NB4 (cell line): ENCODE measurements around the gene GRIK4.
"Not testable (repeated sequence)": the region's sequence is repeated elsewhere in the genome, so short reads cannot be mapped to it uniquely, and the experiment has no call there.

Experiments
- DNase-seq: peaks from one replicate; pipeline ENCODE4 v3.0.0; 2010; ENCODE audit warnings: low read depth
- H3K4me3 ChIP-seq: one replicate; pipeline ENCODE4 v1.5.1; 2011; ENCODE audit warnings: mild to moderate bottlenecking, low read depth, low read length, moderate library complexity
- CTCF ChIP-seq: IDR thresholded peaks from one replicate; pipeline ENCODE4 v1.5.1; 2012; ENCODE audit warnings: low read depth, low read length
- MAX ChIP-seq: IDR thresholded peaks from 2 replicates; pipeline ENCODE4 v1.6.1; 2011; ENCODE audit warnings: low read depth, low read length
- MYC ChIP-seq: IDR thresholded peaks from 2 replicates; pipeline ENCODE4 v1.6.1; 2011; ENCODE audit warnings: low read depth, low read length
- POLR2A ChIP-seq: IDR thresholded peaks from 2 replicates; pipeline ENCODE4 v1.6.1; 2011; ENCODE audit warnings: mild to moderate bottlenecking; ENCODE audit not compliant: insufficient read length; ENCODE audit errors: extremely low read depth

GRIK4 gene

GRCh38 chr11:120622189-120622875 is 110.8 kb downstream of the GRIK4 start:
- DNase-seq: peak; percentile 96
- TF ChIP-seq POLR2A: no peak
- TF ChIP-seq MYC: peak; percentile 70
- TF ChIP-seq CTCF: peak; percentile 65
- TF ChIP-seq MAX: peak; percentile 70
- no peak overlapping the region for H3K4me3 ChIP-seq

- H3K4me3 ChIP-seq, DNase-seq: not testable (repeated sequence)
These were observed 113.4 kb downstream of the GRIK4 start for GRCh38 chr11:120624992-120625391.

GRCh38 chr11:120625565-120625964 is 114.0 kb downstream of the GRIK4 start:
- DNase-seq: no peak
- H3K4me3 ChIP-seq: no peak overlapping the region
- TF ChIP-seq POLR2A: no peak
- TF ChIP-seq CTCF: no peak
- no peak for TF ChIP-seq MAX
- TF ChIP-seq MYC: no peak

GRCh38 chr11:120626791-120627190 is 115.2 kb downstream of the GRIK4 start:
- DNase-seq: no peak
- no peak for TF ChIP-seq MYC
- no peak for TF ChIP-seq POLR2A
- TF ChIP-seq MAX: no peak
- TF ChIP-seq CTCF: no peak
- H3K4me3 ChIP-seq: no peak overlapping the region

- no peak overlapping the region for H3K4me3 ChIP-seq
- DNase-seq: no peak
- TF ChIP-seq CTCF: no peak
These were observed 116.0 kb downstream of the GRIK4 start for GRCh38 chr11:120627327-120628163.

- no peak for DNase-seq
- no peak overlapping the region for H3K4me3 ChIP-seq
- no peak for TF ChIP-seq CTCF
- TF ChIP-seq MAX: no peak
- TF ChIP-seq POLR2A: no peak
- TF ChIP-seq MYC: no peak
These were observed 118.0 kb downstream of the GRIK4 start for GRCh38 chr11:120629407-120630080.
